Esophagus muscularis mucosa (tissue), 4 donors: ENCODE results near the gene AFF2. TPM values are rescaled to one million over a fixed set of nuclear protein-coding genes. Genes with fewer than 3 reads are reported as not detected.

Experiments used
- DNase-seq: peaks from one replicate; pipeline ENCODE4 v3.0.0-alpha.2; 2017; ENCODE audit errors: extremely low spot score
- H3K27ac ChIP-seq, 4 donors: fragments of 200-600 bp; sonication (generic); replicated peaks in 1 of 4; 1 replicate in 3 of 4; 2 replicates in 1 of 4; pipeline ENCODE4 v1.5.1; 2016 to 2019; ENCODE audit warnings: mild to moderate bottlenecking in 1 of 4
- H3K27me3 ChIP-seq, 4 donors: fragments of 200-600 bp; sonication (generic); one replicate each; pipeline versions ENCODE4 v1.5.1 to v1.6.0; 2016 to 2019
- H3K36me3 ChIP-seq, 4 donors: fragments of 200-600 bp; sonication (generic); one replicate each; pipeline ENCODE4 v1.5.1; 2016 to 2019
- H3K4me1 ChIP-seq, 4 donors: fragments of 200-600 bp; sonication (generic); one replicate each; pipeline ENCODE4 v1.5.1; 2016 to 2019
- H3K4me3 ChIP-seq, 4 donors: fragments of 200-600 bp; sonication (generic); 1 replicate in 2 of 4; 2 replicates in 2 of 4; pipeline ENCODE4 v1.5.1; 2016 to 2019; ENCODE audit warnings: mild to moderate bottlenecking in 4 of 4, moderate library complexity in 1 of 4
- H3K9me3 ChIP-seq, 4 donors: fragments of 200-600 bp; sonication (generic); 1 replicate in 3 of 4; 2 replicates in 1 of 4; pipeline ENCODE4 v1.5.1; 2016 to 2019
- EP300 ChIP-seq: sonication (generic); formaldehyde crosslinking; IDR thresholded peaks from one replicate; pipeline ENCODE4 v1.6.1; 2017; ENCODE audit warnings: antibody characterized with exemption
- POLR2A ChIP-seq: fragments of 450-650 bp; IDR thresholded peaks from one replicate; pipeline ENCODE4 v1.6.1; 2017; ENCODE audit warnings: antibody characterized with exemption, moderate library complexity, mild to moderate bottlenecking, low read depth
- POLR2AphosphoS5 ChIP-seq, 2 donors: sonication (generic); formaldehyde crosslinking; IDR thresholded peaks; one replicate each; pipeline ENCODE4 v1.6.1; 2017; ENCODE audit warnings: antibody characterized with exemption in 2 of 2
- WGBS: methylation state at CpG from one replicate; pipeline ENCODE4 v1.1.5; 2018; 5-methylcytosine and 5-hydroxymethylcytosine counted together
- intact Hi-C: fragments of 100-400 bp; cut with DNase I; formaldehyde crosslinking; loops from one replicate; pipeline ENCODE4 v1.15.1; 2023
- total RNA-seq, 4 donors: library from RNA; depleted of rRNA; stranded (reverse); fragments of >200 nt; gene quantifications; one replicate each; pipeline versions ENCODE4 v1.1.0 to v1.2.1, GENCODE V29; 2016
- TF ChIP-seq, protein P1 (sequence below), 3 experiments: fragments of 200-600 bp in 2 of 3; fragments of 450-650 bp in 1 of 3; sonication (generic) in 2 of 3; IDR thresholded peaks; one replicate each; pipeline ENCODE4 v1.5.1; 2017 to 2019; ENCODE audit warnings: antibody characterized with exemption in 3 of 3, mild to moderate bottlenecking in 2 of 3, moderate library complexity in 1 of 3

The AFF2 gene
- total RNA-seq, 4 donors from 2014 or later = 3.8 to 10.8 (median 6.8) TPM

DNA sequence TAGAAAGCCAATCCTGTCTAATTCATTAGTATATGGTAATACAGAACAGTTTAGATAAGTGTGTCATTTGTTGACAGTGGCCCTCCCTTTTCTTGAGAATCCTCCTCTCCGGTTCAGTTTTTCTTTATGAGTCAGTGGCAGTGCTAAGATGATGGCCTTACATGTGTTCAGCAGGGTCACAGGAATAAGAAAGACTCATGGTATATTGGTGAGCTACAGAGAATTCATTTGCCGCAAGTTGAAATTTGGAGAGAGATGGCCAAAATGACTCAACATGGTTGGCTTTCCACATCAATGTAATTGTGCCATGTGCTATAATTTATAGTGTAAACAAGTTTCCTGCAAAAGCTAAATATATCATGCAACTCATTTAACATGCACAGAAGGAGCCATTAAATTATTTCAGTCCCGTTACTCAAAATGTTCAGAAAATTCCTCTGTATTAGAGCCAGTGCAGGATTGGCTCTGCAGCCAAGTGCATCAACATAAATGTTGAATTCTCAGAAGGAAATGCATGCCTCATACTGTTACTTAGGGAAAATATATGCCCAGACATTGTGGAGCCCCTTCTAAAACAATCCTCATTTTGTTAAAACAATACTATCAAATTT lies 374.3 kb downstream of the AFF2 start:
- Histone ChIP-seq H3K27me3 (no peaks in the 10 kb centered on the region), H3K9me3 (no peaks in the 10 kb centered on the region), H3K4me3 (no peak overlapping the region), H3K36me3 (no peaks in the 10 kb centered on the region), H3K27ac (no peak overlapping the region), H3K4me1 (no peaks in the 10 kb centered on the region)
- 70% methylated on average over 3 of the region's 3 CpGs for WGBS
- intact Hi-C loops = no loop called here
- TF ChIP-seq EP300 = no peak
- TF ChIP-seq POLR2A = no peak
- no peak for TF ChIP-seq POLR2AphosphoS5 (IDR thresholded peaks at IDR 0.05)
- TF ChIP-seq, protein P1, sequence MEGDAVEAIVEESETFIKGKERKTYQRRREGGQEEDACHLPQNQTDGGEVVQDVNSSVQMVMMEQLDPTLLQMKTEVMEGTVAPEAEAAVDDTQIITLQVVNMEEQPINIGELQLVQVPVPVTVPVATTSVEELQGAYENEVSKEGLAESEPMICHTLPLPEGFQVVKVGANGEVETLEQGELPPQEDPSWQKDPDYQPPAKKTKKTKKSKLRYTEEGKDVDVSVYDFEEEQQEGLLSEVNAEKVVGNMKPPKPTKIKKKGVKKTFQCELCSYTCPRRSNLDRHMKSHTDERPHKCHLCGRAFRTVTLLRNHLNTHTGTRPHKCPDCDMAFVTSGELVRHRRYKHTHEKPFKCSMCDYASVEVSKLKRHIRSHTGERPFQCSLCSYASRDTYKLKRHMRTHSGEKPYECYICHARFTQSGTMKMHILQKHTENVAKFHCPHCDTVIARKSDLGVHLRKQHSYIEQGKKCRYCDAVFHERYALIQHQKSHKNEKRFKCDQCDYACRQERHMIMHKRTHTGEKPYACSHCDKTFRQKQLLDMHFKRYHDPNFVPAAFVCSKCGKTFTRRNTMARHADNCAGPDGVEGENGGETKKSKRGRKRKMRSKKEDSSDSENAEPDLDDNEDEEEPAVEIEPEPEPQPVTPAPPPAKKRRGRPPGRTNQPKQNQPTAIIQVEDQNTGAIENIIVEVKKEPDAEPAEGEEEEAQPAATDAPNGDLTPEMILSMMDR (IDR thresholded peaks at IDR 0.05) = no peak
- no peak for DNase-seq

DNA sequence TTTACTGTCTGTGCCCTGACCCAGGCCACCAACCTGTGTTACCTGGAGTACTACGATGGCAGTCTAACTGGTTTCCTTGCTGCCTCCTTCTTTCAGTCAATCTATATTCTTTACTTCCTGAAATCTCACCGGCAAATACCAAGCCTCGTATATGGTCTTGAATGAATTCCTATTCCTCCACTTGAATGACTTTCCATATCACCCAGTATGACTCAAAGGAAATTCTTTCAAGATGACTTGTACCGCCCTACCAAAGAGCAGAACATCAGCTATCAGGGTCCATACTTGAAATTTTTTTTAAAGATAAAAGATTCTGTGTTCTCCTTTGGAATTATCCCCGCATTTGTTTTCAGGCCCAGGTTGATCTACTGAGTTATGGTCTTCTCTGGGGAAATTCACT lies 378.0 kb downstream of the AFF2 start:
- H3K4me3 ChIP-seq = no peak overlapping the region
- WGBS = 86% methylated on average over 5 of the region's 5 CpGs
- no peak overlapping the region for H3K27ac ChIP-seq
- no peaks in the 10 kb centered on the region for H3K36me3 ChIP-seq
- no peak for DNase-seq
- no peaks in the 10 kb centered on the region for H3K27me3 ChIP-seq
- no peaks in the 10 kb centered on the region for H3K4me1 ChIP-seq
- no peaks in the 10 kb centered on the region for H3K9me3 ChIP-seq
- intact Hi-C loops = no loop called here
- TF ChIP-seq EP300 = no peak
- TF ChIP-seq POLR2A = no peak
- no peak for TF ChIP-seq POLR2AphosphoS5 (IDR thresholded peaks at IDR 0.05)
- TF ChIP-seq, protein P1 (IDR thresholded peaks at IDR 0.05) = no peak

DNA sequence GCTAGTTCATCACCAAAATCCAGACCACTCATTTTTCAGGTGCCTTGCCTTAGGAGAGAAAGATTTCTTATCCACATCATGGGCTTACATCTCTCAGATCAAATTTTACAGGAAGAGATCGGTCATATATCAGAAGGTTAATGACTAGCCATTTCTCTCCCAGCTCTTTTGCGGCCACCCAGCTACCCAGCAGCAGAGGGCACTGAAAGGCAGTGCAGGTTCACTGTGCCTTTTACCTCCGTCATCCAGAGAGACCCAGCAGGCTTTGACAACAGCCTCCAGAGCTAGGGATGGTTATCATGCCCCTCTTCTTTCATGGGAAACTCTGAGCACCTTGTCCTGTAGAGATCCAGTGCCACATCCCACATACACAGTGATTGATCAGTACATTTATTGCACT lies 384.8 kb downstream of the AFF2 start:
- intact Hi-C loops = no loop called here
- H3K36me3 ChIP-seq = no peaks in the 10 kb centered on the region
- no peaks in the 10 kb centered on the region for H3K9me3 ChIP-seq
- H3K4me3 ChIP-seq = no peak overlapping the region
- DNase-seq = no peak
- no peaks in the 10 kb centered on the region for H3K4me1 ChIP-seq
- TF ChIP-seq POLR2A = no peak
- no peak for TF ChIP-seq POLR2AphosphoS5 (IDR thresholded peaks at IDR 0.05)
- TF ChIP-seq, protein P1 (IDR thresholded peaks at IDR 0.05) = no peak
- TF ChIP-seq EP300 = no peak
- H3K27me3 ChIP-seq = no peaks in the 10 kb centered on the region
- 59% methylated on average over 3 of the region's 3 CpGs for WGBS
- H3K27ac ChIP-seq = no peak overlapping the region

DNA sequence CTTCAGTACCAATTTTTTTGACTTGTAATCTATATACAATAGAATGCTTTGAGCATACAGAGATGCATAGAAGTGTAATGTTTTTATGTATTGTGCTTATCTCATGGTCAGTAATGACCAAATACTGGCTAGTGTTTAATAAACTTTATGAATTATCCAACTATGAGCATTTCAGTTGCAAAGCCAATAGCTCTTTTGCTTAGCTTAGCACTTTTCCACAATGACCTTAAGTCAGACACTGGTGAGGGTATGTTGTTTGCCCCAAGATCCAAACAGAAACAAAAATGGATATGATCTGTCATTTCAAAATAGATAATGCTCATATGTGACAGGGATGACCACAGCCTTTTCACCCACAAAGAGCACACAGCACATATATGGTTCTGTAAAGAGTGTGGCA lies 393.0 kb downstream of the AFF2 start:
- no peaks in the 10 kb centered on the region for H3K4me1 ChIP-seq
- TF ChIP-seq, protein P1 (IDR thresholded peaks at IDR 0.05) = no peak
- TF ChIP-seq POLR2AphosphoS5 (IDR thresholded peaks at IDR 0.05) (no peak), EP300 (no peak), POLR2A (no peak)
- H3K4me3 ChIP-seq = no peak overlapping the region
- intact Hi-C loops = no loop called here
- no peaks in the 10 kb centered on the region for H3K27me3 ChIP-seq
- H3K27ac ChIP-seq = no peak overlapping the region
- no peaks in the 10 kb centered on the region for H3K9me3 ChIP-seq
- DNase-seq = no peak
- no peaks in the 10 kb centered on the region for H3K36me3 ChIP-seq

DNA sequence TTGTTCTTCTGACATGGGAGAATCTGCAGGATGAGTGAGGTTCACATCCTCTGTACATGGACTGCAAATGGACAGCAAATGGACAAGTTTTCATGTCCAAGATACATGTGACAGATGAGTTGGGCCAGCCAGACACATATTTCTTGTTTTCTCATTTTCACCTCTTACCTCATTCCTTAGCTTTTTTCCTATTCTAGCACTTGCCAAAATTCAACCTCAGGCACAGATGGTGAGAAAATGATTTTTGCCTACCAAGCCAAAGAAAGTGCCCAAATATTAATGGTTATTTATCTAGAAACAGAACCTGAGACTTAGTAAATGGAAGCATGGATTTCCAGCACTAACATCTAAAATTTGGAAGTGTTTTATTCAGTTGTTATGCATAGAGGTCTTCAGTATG lies 402.2 kb downstream of the AFF2 start:
- no peak for DNase-seq
- H3K36me3 ChIP-seq = no peaks in the 10 kb centered on the region
- no peak overlapping the region for H3K4me3 ChIP-seq
- no peaks in the 10 kb centered on the region for H3K4me1 ChIP-seq
- no peak for TF ChIP-seq POLR2A
- TF ChIP-seq POLR2AphosphoS5 (IDR thresholded peaks at IDR 0.05) = no peak
- TF ChIP-seq, protein P1 (IDR thresholded peaks at IDR 0.05) = no peak
- no peak for TF ChIP-seq EP300
- H3K27me3 ChIP-seq = no peaks in the 10 kb centered on the region
- intact Hi-C loops = no loop called here
- H3K9me3 ChIP-seq = no peaks in the 10 kb centered on the region
- H3K27ac ChIP-seq = no peak overlapping the region
